PC-3 (cell line): ENCODE data around the gene RNF149.

Experiments
- EZH2 ChIP-seq: fragments of 300-600 bp; sonication (generic); IDR thresholded peaks from one replicate; pipeline ENCODE4 v1.6.1; 2017; ENCODE audit warnings: antibody characterized with exemption, mild to moderate bottlenecking, low read length; ENCODE audit not compliant: unreplicated experiment
- EZH2phosphoT487 ChIP-seq: fragments of 300-600 bp; sonication (generic); IDR thresholded peaks from 2 replicates; pipeline ENCODE4 v1.6.1; 2018; ENCODE audit warnings: mild to moderate bottlenecking, antibody characterized with exemption, low read length, borderline replicate concordance

DNA sequence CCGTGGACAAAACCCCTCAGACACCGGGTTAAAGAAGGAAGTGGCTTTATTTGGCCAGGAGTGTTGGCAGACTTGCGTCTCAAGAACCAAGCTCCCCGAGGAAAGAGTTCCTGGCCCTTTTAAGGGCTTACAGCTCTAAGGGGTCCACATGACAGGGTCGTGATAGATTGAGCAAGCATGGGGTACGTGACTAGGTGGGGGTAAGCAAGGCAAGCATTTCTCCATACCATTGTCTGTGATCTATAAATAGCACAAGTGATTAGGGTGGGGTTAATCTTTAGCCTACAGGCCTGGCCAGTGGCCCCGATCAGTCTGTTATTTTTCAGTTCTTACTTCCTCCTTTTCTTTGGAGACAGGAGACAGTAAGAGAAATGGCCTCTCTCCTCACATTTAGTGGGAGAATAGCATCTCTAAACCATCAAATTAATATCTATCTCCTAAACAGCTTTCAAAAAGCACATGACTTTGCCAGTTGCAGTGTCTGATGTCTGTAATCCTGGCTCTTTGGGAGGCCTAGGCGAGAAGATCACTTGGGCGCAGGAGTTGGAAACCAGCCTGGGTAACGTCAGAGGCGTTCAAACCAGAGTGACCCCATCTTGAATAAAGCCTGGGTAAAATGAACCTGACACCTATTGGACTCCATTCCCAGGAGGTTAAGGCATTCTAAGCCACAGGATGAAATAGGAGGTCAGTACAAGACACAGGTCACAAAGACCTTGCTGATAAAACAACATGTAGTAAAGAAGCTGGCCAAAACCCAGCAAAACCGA is 74.1 kb downstream of the RNF149 start:
- no peak for TF ChIP-seq EZH2phosphoT487
- no peak for TF ChIP-seq EZH2
